Fibroblast of lung (primary cell): Measurements from ENCODE around the gene RYR2. TPM values are rescaled to one million over a fixed set of nuclear protein-coding genes. Genes with fewer than 3 reads are reported as not detected.

Experiments used
- DNase-seq, 2 donors: peaks; one replicate each; pipeline versions ENCODE4 v3.0.0 to v3.0.0-alpha.2; 2010; ENCODE audit warnings: low read depth in 2 of 2
- H2AFZ ChIP-seq: 2 replicates; pipeline ENCODE4 v1.5.1; 2012; ENCODE audit warnings: low read length, control low read depth, inconsistent platforms
- H3K27ac ChIP-seq: 2 replicates; pipeline ENCODE4 v1.5.1; 2011; ENCODE audit warnings: low read length, control low read depth; ENCODE audit not compliant: insufficient read depth
- H3K27me3 ChIP-seq: 2 replicates; pipeline ENCODE4 v1.5.1; 2011; ENCODE audit warnings: mild to moderate bottlenecking, low read length; ENCODE audit not compliant: control insufficient read depth, insufficient read depth
- H3K36me3 ChIP-seq: 2 replicates; pipeline ENCODE4 v1.5.1; 2011; ENCODE audit warnings: low read length; ENCODE audit not compliant: control insufficient read depth, insufficient read depth
- H3K4me1 ChIP-seq: 2 replicates; pipeline ENCODE4 v1.5.1; 2011; ENCODE audit warnings: low read length; ENCODE audit not compliant: control insufficient read depth, insufficient read depth; ENCODE audit errors: extremely low read depth
- H3K4me2 ChIP-seq: 2 replicates; pipeline ENCODE4 v1.5.1; 2011; ENCODE audit warnings: low read length, control low read depth; ENCODE audit not compliant: insufficient read depth; ENCODE audit errors: extremely low read depth
- H3K4me3 ChIP-seq, 4 experiments: fragments of 200-600 bp in 1 of 4; sonication (generic) in 1 of 4; replicated peaks in 1 of 4; 2 replicates each; pipeline ENCODE4 v1.5.1; 2011 to 2016; ENCODE audit warnings: low read length in 4 of 4, low read depth in 3 of 4, mild to moderate bottlenecking in 3 of 4, control low read depth in 2 of 4, inconsistent platforms in 1 of 4, mixed read lengths in 1 of 4; ENCODE audit not compliant: insufficient read depth in 1 of 4; ENCODE audit errors: control extremely low read depth in 1 of 4
- H3K79me2 ChIP-seq: 2 replicates; pipeline ENCODE4 v1.5.1; 2012; ENCODE audit warnings: mild to moderate bottlenecking, low read length, inconsistent platforms; ENCODE audit not compliant: control insufficient read depth, insufficient read depth
- H3K9ac ChIP-seq: 2 replicates; pipeline ENCODE4 v1.5.1; 2011; ENCODE audit warnings: mild to moderate bottlenecking, low read length, control low read depth; ENCODE audit not compliant: insufficient read depth
- H3K9me3 ChIP-seq: 2 replicates; pipeline ENCODE4 v1.5.1; 2012; ENCODE audit warnings: low read depth, low read length; ENCODE audit not compliant: control insufficient read depth, insufficient read depth
- H4K20me1 ChIP-seq: 2 replicates; pipeline ENCODE4 v1.5.1; 2011; ENCODE audit warnings: low read length; ENCODE audit not compliant: control insufficient read depth, insufficient read depth; ENCODE audit errors: extremely low read depth
- CTCF ChIP-seq, 2 donors: IDR thresholded peaks in 1 of 2; conservative IDR thresholded peaks in 1 of 2; 1 replicate in 1 of 2; 2 replicates in 1 of 2; pipeline ENCODE4 v1.5.1; 2011 to 2012; ENCODE audit warnings: low read length in 2 of 2, control low read depth in 1 of 2, inconsistent platforms in 1 of 2, low read depth in 1 of 2, mild to moderate bottlenecking in 1 of 2
- EZH2 ChIP-seq: IDR thresholded peaks from 2 replicates; pipeline ENCODE4 v1.5.1; 2012; ENCODE audit warnings: low read length, control low read depth, mild to moderate bottlenecking; ENCODE audit errors: missing control alignments
- polyA plus RNA-seq, 2 donors: library from polyadenylated mRNA; depleted of rRNA in 1 of 2; stranded (reverse) in 1 of 2; unstranded in 1 of 2; fragments of >200 nt; gene quantifications; 2 replicates each; pipeline ENCODE4 v1.2.1, GENCODE V29; 2011 to 2012; ENCODE audit warnings: missing spikeins in 1 of 2
- total RNA-seq: library from RNA; depleted of rRNA; stranded (reverse); fragments of >200 nt; gene quantifications from 2 replicates; pipeline ENCODE4 v1.2.1, GENCODE V29; 2014

The RYR2 gene
- total and polyA plus RNA-seq, 2 donors (not counting 1 experiment from before 2014, with no cell fraction given): 0.06 to 0.17 TPM

DNA sequence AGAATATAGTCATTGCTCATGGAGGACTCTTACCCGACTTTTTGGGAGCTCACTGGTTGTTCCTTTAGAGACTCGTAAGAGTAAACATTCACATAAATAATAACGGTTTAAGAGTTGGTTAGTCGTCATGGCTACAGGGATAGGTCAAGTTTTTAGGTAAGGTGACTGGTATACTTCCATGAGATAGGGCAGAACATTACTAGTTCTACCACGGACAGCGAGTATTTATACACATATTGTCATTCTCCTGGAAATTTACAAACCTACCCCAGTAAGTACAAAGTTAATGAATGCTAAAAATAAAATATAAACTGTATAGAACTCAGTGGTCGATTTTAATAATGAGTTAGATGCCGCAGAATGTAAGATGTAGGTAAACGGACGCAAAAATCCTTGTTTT, 1.2 kb upstream of the RYR2 start:
- no peaks in the 10 kb centered on the region for H3K36me3 ChIP-seq
- H3K4me3 ChIP-seq: no peak overlapping the region
- DNase-seq: no peak
- no peak overlapping the region for H3K9ac ChIP-seq
- no peak overlapping the region for H3K4me2 ChIP-seq
- TF ChIP-seq EZH2 (no peak), CTCF (conservative IDR thresholded peaks at IDR 0.05 in 1 of 2, IDR thresholded peaks at IDR 0.05 in 1 of 2; ENCODE audit: low read depth in 1 of 2, low read length in 2 of 2) (no peak)
- H2AFZ ChIP-seq: no peak overlapping the region
- no peak overlapping the region for H3K27ac ChIP-seq
- H3K9me3 ChIP-seq: no peaks in the 10 kb centered on the region
- H4K20me1 ChIP-seq: no peaks in the 10 kb centered on the region
- H3K79me2 ChIP-seq: no peaks in the 10 kb centered on the region
- H3K4me1 ChIP-seq: peaks cover 2% of the 10 kb centered on the region
- peaks cover 17% of the 10 kb centered on the region for H3K27me3 ChIP-seq

DNA sequence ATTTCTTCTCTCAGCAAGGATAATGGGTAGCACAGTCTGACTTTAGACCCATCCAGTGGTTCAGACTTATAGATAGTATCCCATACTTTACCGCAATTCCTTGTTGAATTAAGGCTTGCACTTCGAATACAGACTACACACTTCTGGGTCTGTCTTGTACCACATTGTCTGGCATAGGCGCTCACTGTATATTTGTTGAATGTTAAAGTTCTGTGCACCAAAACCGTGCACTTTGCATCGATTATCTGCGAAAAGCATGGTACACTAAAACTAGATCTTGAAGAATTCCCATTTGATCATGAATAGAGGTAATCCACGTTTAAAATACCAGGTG, 556 bp upstream of the RYR2 start:
- TF ChIP-seq EZH2 (no peak), CTCF (conservative IDR thresholded peaks at IDR 0.05 in 1 of 2, IDR thresholded peaks at IDR 0.05 in 1 of 2; ENCODE audit: low read depth in 1 of 2, low read length in 2 of 2) (no peak)
- DNase-seq: no peak
- H4K20me1 ChIP-seq: no peaks in the 10 kb centered on the region
- no peaks in the 10 kb centered on the region for H3K36me3 ChIP-seq
- H3K4me1 ChIP-seq: peaks cover 2% of the 10 kb centered on the region
- no peaks in the 10 kb centered on the region for H3K9me3 ChIP-seq
- no peak overlapping the region for H3K27ac ChIP-seq
- H3K27me3 ChIP-seq: peaks cover 17% of the 10 kb centered on the region
- no peak overlapping the region for H3K4me2 ChIP-seq
- no peak overlapping the region for H3K4me3 ChIP-seq
- no peak overlapping the region for H2AFZ ChIP-seq
- no peak overlapping the region for H3K9ac ChIP-seq
- H3K79me2 ChIP-seq: no peaks in the 10 kb centered on the region

GRCh38 chr1:237042526-237042891, 525 bp downstream of the RYR2 start:
- no peaks in the 10 kb centered on the region for H4K20me1 ChIP-seq
- peak in 1 of 2 donors; percentile 1 for DNase-seq
- no peak overlapping the region for H2AFZ ChIP-seq
- no peak for TF ChIP-seq CTCF (conservative IDR thresholded peaks at IDR 0.05 in 1 of 2, IDR thresholded peaks at IDR 0.05 in 1 of 2; ENCODE audit: low read depth in 1 of 2, low read length in 2 of 2)
- TF ChIP-seq EZH2: peak; percentile 65
- H3K79me2 ChIP-seq: no peaks in the 10 kb centered on the region
- peaks cover 17% of the 10 kb centered on the region for H3K27me3 ChIP-seq
- H3K9ac ChIP-seq: no peak overlapping the region
- no peak overlapping the region for H3K27ac ChIP-seq
- no peaks in the 10 kb centered on the region for H3K9me3 ChIP-seq
- peaks cover 2% of the 10 kb centered on the region for H3K4me1 ChIP-seq
- no peaks in the 10 kb centered on the region for H3K36me3 ChIP-seq
- H3K4me2 ChIP-seq: peak overlapping the region; percentile 35
- peak overlapping the region in 1 of 4 experiments; percentile 22 for H3K4me3 ChIP-seq
